Neutrophil (primary cell): Measurements from ENCODE around the gene JAM3.

Experiments used
- H3K27ac ChIP-seq: fragments of 200-600 bp; sonication (generic); 2 replicates; pipeline ENCODE4 v1.5.1; 2016; ENCODE audit warnings: mild to moderate bottlenecking, moderate library complexity
- H3K27me3 ChIP-seq: fragments of 200-600 bp; sonication (generic); 2 replicates; pipeline ENCODE4 v1.6.0; 2016; ENCODE audit warnings: mild to moderate bottlenecking
- H3K36me3 ChIP-seq: fragments of 200-600 bp; sonication (generic); 2 replicates; pipeline ENCODE4 v1.5.1; 2017
- H3K4me1 ChIP-seq, 2 experiments: fragments of 200-600 bp in 1 of 2; sonication (generic) in 1 of 2; 1 replicate in 1 of 2; 2 replicates in 1 of 2; pipeline versions ENCODE4 v1.5.1 to v1.6.1; 2013 to 2016; ENCODE audit warnings: low read depth in 1 of 2, low read length in 1 of 2, mild to moderate bottlenecking in 1 of 2, moderate library complexity in 1 of 2; ENCODE audit not compliant: control insufficient read depth in 1 of 2, insufficient read depth in 1 of 2
- H3K4me3 ChIP-seq, 2 experiments: fragments of 200-600 bp in 1 of 2; sonication (generic) in 1 of 2; 1 replicate in 1 of 2; 2 replicates in 1 of 2; pipeline ENCODE4 v1.5.1; 2013 to 2016; ENCODE audit warnings: low read depth in 1 of 2, low read length in 1 of 2, mild to moderate bottlenecking in 1 of 2, moderate library complexity in 1 of 2
- H3K9me3 ChIP-seq: fragments of 200-600 bp; sonication (generic); 2 replicates; pipeline ENCODE4 v1.5.1; 2016
- TF ChIP-seq, protein P1 (sequence below): fragments of 200-600 bp; sonication (generic); IDR thresholded peaks from 2 replicates; pipeline ENCODE4 v1.5.1; 2016; ENCODE audit warnings: antibody characterized with exemption

Gene JAM3

DNA sequence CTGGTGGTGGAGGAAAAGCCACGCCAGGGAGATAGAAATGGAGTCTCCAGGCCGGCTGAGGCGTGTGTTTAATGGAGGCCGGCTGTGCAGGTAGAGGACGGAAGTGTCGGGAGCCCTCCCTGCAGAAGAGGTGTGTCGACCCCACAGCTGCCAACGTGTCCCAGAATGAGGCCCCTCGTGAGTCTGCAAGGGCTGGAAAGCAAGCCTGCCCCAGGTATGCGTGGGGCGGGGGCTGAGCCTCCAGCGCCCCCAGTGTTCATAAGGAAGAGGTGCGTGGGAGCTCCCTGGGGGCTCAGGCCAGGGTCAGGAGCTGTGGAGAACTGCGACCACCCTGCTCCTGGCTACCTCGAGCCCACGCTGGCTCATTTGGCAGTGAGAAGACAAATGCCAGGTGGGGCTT lies 38.0 kb upstream of the JAM3 start:
- no peaks in the 10 kb centered on the region for H3K36me3 ChIP-seq
- no peaks in the 10 kb centered on the region for H3K4me1 ChIP-seq
- H3K9me3 ChIP-seq: no peaks in the 10 kb centered on the region
- peaks cover 74% of the 10 kb centered on the region for H3K27me3 ChIP-seq
- no peak overlapping the region for H3K4me3 ChIP-seq
- TF ChIP-seq, protein P1, sequence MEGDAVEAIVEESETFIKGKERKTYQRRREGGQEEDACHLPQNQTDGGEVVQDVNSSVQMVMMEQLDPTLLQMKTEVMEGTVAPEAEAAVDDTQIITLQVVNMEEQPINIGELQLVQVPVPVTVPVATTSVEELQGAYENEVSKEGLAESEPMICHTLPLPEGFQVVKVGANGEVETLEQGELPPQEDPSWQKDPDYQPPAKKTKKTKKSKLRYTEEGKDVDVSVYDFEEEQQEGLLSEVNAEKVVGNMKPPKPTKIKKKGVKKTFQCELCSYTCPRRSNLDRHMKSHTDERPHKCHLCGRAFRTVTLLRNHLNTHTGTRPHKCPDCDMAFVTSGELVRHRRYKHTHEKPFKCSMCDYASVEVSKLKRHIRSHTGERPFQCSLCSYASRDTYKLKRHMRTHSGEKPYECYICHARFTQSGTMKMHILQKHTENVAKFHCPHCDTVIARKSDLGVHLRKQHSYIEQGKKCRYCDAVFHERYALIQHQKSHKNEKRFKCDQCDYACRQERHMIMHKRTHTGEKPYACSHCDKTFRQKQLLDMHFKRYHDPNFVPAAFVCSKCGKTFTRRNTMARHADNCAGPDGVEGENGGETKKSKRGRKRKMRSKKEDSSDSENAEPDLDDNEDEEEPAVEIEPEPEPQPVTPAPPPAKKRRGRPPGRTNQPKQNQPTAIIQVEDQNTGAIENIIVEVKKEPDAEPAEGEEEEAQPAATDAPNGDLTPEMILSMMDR: no peak
- no peak overlapping the region for H3K27ac ChIP-seq

DNA sequence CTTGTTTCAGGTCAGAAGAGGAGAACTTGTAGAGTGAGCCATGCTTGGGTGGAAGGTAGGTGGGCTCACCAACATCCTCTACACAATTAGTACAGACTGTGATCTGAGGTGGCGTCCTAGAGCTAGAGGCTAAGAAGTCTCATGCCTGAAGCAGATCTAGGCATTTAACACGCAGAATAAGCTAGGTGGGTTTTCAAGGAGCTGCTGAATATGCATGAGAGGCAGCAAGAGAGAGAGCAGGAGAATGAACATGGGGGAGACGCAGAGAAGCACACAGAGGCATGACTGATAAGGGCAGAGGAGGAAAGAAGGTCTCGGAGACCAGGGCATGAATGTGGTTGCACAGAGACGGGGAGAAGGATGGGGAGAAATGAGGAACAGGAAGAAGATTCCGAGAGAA lies 36.8 kb upstream of the JAM3 start:
- Histone ChIP-seq H3K27ac (no peak overlapping the region), H3K27me3 (peaks cover 81% of the 10 kb centered on the region), H3K4me3 (no peak overlapping the region), H3K4me1 (no peaks in the 10 kb centered on the region), H3K9me3 (no peaks in the 10 kb centered on the region), H3K36me3 (no peaks in the 10 kb centered on the region)
- TF ChIP-seq, protein P1: no peak

DNA sequence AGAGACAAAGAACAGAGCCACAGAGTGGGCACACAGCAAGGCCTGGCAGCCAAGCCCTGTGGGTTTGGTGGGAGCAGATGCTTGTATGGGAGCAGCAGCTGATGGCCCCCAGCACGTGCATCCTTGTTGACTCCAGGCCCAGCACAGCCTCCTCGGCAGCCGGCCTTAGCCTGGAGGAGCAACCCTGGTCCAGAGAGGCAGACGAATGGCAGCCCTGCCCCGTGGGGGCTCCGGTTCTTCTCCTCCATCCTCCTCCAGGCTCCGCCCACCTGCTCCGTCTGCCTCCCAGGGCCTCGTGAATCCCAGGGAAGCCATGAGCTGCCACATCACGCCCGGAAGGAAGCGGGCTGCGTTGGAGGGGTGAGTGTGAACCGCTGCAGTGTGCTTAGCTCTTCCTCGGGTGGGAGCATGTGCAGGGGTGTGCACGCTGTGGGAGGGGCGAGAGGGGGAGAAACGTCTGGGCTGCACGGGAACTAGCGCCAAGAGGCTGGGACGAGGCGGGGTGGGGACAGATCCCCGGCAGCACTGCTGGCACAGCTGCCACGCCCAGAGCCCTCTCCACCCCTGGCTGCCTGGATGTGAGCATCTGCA lies 36.3 kb upstream of the JAM3 start:
- Histone ChIP-seq H3K27ac (no peak overlapping the region), H3K36me3 (no peaks in the 10 kb centered on the region), H3K4me3 (no peak overlapping the region), H3K27me3 (peaks cover 82% of the 10 kb centered on the region), H3K4me1 (no peaks in the 10 kb centered on the region), H3K9me3 (no peaks in the 10 kb centered on the region)
- TF ChIP-seq, protein P1: no peak

DNA sequence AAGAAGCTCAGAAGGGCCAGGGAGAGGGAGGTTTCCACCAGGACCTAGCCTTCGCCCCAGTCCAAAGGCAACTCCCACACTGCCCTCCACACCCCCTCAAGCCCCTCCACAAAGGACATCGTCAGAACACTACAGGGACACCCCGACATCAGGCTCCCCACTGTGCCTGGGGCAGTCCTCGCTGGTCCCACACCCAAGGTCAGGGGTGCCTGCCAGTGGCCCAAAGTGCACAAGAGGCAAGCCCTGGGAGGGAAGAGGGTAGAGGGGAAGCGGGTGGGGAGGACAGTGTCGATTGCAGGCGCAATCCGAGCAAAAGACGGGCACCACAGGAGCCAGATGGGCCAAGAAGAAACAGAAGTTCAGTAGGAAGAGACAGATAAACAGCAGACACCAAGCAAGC lies 35.6 kb upstream of the JAM3 start:
- Histone ChIP-seq H3K4me1 (no peaks in the 10 kb centered on the region), H3K27ac (no peak overlapping the region), H3K36me3 (no peaks in the 10 kb centered on the region), H3K9me3 (no peaks in the 10 kb centered on the region), H3K4me3 (no peak overlapping the region), H3K27me3 (peaks cover 89% of the 10 kb centered on the region)
- TF ChIP-seq, protein P1: no peak

DNA sequence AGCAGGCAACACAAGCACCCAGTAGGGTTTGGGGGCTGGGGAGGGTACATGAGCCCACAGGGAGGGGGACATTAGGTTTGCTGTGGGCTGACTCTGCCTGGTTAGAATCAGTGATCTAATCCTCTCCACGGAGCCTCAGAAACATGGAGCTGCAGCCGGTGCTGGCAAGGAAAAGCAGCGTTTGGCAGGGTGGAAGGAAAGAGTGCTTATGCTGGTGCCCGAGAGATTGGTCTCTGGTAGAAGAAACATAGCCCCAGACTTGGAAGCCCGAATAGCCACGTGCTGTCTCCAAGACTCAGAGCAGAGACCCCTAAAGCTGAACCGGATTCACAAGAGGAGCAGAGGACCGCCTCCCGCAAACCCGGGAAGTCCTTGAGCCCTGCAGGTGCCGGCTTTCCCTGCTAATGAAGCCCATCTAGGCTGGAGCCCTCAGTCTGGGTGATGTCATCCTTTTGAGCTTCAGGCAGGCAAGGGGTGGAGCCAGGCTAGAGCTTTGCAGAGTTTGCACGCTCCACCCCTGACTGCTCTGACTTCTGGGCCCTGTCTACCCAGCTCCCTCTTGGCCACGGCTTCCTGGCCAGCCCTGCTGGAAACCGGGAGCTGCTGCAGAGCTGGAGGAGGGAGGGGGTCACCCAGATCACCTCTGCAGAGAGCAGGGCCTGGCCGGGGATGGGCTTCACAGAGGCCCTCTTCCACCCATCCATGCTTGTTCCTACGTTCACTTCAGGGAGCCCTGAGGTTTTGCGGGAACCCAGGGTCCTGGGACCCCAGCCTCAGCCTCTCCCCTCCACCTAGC lies 35.0 kb upstream of the JAM3 start:
- Histone ChIP-seq H3K4me3 (no peak overlapping the region), H3K27me3 (peaks cover 95% of the 10 kb centered on the region), H3K4me1 (no peaks in the 10 kb centered on the region), H3K27ac (no peak overlapping the region), H3K36me3 (no peaks in the 10 kb centered on the region), H3K9me3 (no peaks in the 10 kb centered on the region)
- TF ChIP-seq, protein P1: no peak
